ENCODE results near the gene SLC43A1.

- TF ChIP-seq POLR2A (IDR thresholded peaks at IDR 0.05) = no peak
- TF ChIP-seq CTCF (IDR thresholded peaks at IDR 0.05) = no peak
Observed at GRCh38 chr11:57513911-57514537, 1.5 kb downstream of the SLC43A1 start.

Measured in prostate gland (tissue), 2 donors.